HG02885 (cell line): ENCODE data around the gene ATAD3C.

ENCODE experiments used
- ATAC-seq: cut with Tn5 transposase; IDR thresholded peaks from one replicate; pipeline ENCODE4 v1.9.1; 2021; ENCODE audit warnings: mild to moderate bottlenecking; ENCODE audit not compliant: unreplicated experiment, poor library complexity

ATAD3C gene

DNA sequence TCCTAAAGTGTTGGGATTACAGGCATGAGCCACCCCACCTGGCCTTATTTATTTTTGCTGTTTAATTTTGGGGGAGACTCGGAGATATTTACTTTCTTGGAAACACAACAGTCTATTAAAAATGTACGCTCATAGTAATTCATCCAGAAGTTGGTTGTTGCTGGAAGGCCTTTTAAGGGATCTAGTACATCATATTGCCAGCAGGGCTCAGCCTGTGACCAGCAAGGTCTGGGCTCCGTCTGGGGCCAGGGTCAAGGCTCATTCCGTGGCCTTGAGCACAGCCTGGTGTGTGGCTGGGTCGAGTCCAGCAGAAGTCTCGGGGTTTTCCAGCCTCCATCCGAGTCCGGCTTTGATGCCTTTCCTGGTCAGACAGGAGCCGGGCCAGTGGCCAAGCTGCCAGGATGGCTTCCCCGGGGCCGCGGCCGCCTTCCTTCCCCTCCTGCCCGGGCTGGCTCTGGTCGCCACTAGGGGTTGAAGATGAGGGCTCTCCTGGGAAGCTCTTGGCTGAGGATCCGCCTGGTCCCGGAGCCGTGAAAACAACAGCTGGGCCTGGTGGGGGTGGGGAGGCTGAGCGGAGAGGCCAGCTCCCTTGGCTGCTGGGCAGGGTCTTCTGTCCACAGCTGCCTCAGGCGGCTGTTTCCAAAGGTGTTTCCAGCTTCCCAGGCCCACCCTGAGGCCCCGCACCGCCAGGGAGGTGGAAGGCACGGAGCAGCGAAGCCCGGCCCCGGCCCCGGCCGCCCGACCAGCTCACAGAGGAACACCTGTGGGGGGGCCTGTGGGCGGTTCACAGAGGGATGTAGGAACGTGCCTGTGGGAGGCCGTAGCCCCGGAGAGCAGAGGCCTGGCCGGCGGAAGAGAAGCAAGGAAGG lies 19.1 kb upstream of the ATAD3C start:
- no peak for ATAC-seq

GRCh38 chr1:1430992-1431844 lies 18.3 kb upstream of the ATAD3C start:
- ATAC-seq = no peak

GRCh38 chr1:1431845-1432273 lies 17.6 kb upstream of the ATAD3C start:
- ATAC-seq = no peak

DNA sequence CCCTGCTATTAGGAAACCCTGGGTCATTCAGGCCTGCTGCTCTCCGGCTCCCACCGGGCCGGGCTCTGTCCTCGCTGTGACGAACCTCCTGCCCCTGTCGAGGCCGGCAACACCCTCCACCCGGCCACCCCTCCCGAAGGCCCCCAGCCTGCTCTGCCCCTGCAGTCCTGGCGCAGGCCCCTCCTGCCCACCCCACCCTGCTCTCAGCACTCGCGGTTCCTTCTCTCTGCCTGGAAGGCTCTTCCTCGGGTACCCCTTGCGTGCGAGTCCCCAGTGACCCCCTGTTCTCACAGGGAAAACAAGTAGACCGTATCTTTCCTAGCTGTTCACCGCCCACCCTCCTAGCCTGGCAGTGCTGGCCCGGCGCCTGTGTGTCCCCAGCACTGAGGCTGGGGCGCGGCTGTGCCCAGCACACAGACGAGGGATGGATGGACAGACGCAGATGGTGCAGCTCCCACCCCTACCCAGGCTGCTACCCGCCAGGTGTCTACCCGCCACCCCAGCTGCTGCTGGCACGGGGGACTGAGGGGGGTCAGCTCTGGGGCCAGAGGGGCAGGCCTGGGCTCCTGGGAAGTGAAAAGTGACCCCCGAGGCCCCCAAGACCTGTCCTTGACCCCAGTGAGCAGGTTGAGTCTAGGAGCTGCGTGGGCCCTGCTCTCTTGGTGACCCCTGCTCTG lies 17.1 kb upstream of the ATAD3C start:
- ATAC-seq = no peak

DNA sequence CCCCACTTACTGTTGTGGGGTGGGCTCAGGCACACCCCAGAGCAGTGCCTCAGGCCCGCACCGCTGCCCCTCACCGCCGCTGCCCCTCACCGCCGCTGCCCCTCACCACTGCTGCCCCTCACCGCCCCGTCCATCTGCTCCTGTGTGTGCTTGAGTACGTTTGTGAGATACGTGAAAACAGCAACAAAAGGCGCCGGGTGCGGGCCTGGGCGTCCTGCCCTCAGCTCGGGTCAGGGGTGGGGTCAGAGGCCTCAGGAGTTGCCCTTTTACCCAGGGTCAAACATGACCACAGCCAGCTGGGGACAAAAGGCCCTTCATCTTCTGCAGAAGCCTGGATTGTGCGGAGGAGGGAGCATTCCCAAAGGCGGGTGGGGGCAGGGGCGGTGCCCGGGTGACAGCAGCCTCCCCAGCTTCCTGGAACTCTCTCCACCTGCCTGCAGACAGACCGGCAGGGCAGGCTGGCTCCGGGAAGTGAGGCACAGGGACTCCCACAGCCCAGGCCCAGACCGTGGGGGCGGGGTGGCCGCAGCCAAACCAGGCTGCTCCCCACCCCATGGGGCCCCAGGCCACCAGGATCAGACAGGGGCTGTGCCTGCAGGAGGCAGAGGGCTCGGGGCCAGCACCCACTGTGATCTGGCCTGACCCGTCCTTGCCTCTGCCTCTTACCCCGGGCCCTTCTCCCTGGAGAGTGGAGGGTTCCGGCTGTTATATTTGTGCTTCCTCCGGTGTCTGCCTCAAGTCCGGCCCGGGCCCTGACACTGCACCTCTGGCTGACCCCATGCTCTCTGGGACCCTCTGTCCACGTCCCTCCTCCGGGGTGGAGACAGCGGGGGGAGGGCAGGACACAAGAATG lies 16.3 kb upstream of the ATAD3C start:
- no peak for ATAC-seq

- no peak for ATAC-seq
These were observed 15.7 kb upstream of the ATAD3C start for GRCh38 chr1:1433804-1434130.

GRCh38 chr1:1434131-1434823 lies 15.2 kb upstream of the ATAD3C start:
- no peak for ATAC-seq

DNA sequence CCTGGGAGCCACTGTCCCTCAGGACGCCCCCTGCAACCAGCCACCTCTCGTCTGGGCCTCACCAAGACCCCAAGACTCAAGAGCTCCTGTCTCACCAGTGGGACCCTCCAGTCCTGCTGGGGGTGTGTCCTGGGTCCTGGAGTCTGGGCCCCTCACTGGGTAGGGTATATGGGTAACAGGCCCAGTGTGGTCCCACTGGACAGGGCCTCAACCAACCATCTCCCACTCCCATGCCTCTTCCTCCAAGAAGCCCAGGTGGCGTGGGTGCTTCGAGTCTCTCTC lies 14.7 kb upstream of the ATAD3C start:
- no peak for ATAC-seq

- ATAC-seq = no peak
These were observed 14.2 kb upstream of the ATAD3C start, which contains the start of gene VWA1 for GRCh38 chr1:1435106-1435903. TSS of gene VWA1 (plus strand) at chr1:1435690. CDS start at chr1:1435749, 59 bp downstream.

GRCh38 chr1:1435911-1436629 lies 13.4 kb upstream of the ATAD3C start:
- ATAC-seq = no peak

- no peak for ATAC-seq
These were observed 12.9 kb upstream of the ATAD3C start for GRCh38 chr1:1436630-1437032.

GRCh38 chr1:1437033-1437903 lies 12.2 kb upstream of the ATAD3C start:
- ATAC-seq = no peak

DNA sequence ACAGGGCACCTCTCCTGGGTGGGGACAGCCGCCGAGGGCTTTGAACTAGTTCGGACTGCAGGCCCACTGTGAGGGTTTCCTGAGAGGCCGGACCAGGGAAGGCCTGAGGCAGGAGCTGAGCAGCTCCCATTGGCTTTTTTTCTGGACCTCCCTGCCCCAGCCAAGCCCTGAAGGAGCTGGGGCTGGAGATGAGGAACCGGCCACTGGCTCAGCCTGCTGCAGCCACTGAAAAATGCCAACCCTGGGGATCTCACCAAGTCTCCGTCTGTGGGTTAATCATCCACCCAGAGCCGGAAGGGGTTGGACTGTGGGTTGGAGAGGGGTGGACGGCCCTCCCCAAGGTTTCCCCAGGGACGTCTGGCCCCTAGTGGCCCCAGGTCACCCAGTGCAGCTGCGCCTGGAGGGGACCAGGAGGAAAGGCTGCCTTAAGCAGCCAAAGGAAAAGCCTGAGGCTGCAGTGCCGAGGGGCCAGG lies 11.5 kb upstream of the ATAD3C start:
- no peak for ATAC-seq

DNA sequence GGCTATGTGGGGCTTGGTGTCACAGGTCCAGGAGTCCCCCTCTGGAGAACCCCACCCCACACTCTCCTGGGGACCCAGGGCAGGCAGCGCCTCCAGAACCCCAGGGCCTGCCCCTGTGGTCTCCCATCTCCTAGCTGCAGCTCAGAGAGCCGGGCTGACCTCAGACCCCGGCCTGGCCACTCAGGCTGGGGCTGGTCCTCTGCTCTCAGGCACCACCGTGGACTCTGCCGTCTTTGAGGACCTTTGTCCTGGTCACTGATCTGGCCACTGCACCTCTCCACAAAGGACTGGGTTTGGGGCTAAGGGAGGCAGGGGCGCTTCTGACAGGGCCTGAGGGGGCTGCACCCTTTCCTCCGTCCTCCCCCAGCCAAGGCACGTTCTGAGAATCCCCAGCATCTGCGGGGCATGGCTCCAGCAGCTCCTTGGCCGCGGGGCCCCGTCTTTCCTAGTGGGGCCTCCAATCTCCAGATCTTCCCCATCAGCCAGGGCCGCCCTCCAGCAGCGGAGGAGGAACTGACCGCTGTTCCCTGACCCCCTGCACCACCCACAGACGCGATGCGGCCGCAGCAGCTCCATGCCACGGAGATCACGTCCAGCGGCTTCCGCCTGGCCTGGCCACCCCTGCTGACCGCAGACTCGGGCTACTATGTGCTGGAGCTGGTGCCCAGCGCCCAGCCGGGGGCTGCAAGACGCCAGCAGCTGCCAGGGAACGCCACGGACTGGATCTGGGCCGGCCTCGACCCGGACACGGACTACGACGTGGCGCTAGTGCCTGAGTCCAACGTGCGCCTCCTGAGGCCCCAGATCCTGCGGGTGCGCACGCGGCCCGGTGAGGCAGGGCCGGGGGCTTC lies 10.7 kb upstream of the ATAD3C start:
- ATAC-seq = no peak

DNA sequence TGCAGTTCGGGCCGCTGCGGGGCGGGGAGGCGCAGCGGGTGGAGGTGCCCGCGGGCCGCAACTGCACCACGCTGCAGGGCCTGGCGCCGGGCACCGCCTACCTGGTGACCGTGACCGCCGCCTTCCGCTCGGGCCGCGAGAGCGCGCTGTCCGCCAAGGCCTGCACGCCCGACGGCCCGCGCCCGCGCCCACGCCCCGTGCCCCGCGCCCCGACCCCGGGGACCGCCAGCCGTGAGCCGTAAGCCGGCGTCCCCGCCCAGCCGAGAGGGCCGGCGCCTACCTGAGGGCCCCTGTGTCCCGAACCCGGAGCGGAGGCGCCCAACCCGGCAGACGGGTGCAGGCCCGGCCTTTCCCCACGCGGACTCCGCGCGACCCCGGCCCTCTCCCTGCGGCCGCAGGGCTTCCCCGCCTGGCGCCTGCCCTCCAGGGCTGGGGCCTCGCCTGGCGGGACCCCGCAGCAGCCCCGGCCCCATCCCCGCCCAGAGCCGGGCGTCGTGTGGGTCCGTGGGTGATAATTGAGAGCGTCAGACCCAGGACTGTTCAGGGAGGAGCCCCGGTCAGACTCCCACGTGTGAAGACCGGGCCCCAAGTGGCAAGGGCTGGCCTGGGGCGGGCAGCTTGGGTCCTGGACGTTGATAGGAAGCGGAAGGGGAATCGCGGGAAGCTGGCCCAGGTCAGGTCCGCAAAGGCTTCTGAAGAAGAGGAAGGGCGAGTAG lies 9.8 kb upstream of the ATAD3C start:
- ATAC-seq = no peak
